Colon (tissue), 2 donors: ENCODE measurements around the gene LUZP1.
"Not testable (repeated sequence)": the region's sequence is repeated elsewhere in the genome, so short reads cannot be mapped to it uniquely, and the experiment has no call there.

Experiments
- FAIRE-seq: peaks from 2 replicates; lab custom pipeline; 2012; peaks lifted over from hg19 to GRCh38; lab: Jason Lieb, UNC
- donor health status: control.
- donor health status: control.

Gene LUZP1

DNA sequence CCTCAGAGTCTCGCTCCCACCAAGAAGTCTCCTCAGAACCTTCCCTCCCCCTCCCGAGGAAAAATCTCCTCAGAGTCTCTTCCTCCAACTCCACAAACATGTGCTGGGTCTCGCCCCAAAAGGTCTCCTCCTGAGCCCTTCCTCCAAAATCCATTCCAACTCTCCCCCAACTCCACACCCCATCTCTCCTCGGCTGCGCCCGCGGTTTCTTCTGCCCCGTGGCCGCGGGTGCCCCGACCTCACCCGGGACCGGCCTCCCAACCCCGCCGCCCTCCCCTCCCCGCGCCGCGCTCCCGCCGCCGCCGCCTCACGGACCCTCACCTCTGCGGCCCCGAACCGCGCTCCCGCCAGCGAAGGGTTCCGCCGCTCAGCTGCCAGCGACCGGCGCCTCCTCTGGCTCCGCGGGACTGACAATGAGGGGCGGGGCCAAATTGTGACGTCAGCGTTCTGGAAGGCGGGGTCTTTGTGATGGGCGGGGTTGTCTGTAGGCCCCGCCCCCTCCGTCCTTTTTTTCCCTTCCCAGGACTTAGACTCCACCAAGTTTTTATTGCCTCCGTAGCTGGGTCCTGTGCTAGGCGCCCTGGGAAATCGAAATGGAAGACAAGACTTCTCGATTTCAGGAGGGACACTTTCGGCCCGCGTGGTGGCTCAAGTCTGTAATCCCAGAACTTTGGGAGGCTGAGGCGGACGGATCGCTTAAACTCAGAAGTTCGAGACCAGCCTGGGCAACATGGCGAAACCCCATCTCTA is at the start of gene LUZP1:
Gene LUZP1, minus strand, starts transcription at position 412 of the 750 bp plus-strand sequence.
- FAIRE-seq: peak; percentile 18

DNA sequence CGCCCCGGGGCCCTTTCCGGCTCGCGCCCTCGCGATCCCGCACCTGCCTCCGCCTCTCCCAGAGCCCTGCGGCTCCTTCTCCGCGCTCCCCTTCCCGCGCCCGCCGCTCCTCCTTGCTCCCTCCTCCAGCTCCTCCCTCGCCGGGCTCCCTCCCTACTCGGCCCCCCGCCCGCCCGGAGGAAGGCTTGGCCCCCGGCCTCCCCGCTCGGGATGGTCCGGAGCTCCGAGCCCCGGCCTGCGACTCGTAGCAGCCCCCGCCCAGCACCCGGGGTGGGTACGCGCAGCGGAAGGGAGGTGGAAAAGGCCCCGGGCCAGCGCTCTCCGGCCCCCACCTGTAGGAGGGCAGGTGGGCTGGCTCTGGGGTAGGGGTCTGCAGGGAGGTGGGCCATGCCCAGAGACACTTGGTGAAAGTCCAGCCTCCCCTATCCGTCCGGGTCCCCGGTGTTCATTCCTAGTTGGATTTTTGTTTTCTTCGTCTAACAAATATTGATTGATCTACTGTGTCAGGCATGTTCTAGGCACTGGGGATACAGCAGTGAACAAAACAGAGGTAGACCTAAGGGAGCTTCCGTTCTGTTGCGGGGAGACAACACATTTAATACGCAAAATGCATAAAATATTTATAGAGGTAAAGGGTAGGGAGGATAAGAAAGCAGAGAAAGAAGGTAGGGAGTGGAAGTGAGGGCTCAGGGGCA is 48.9 kb upstream of the LUZP1 start, which contains the start of gene HTR1D:
Gene HTR1D, minus strand, starts transcription at position 82 of the 695 bp plus-strand sequence. CDS start 23,283 bp downstream, outside the sequence.
- no peak for FAIRE-seq

DNA sequence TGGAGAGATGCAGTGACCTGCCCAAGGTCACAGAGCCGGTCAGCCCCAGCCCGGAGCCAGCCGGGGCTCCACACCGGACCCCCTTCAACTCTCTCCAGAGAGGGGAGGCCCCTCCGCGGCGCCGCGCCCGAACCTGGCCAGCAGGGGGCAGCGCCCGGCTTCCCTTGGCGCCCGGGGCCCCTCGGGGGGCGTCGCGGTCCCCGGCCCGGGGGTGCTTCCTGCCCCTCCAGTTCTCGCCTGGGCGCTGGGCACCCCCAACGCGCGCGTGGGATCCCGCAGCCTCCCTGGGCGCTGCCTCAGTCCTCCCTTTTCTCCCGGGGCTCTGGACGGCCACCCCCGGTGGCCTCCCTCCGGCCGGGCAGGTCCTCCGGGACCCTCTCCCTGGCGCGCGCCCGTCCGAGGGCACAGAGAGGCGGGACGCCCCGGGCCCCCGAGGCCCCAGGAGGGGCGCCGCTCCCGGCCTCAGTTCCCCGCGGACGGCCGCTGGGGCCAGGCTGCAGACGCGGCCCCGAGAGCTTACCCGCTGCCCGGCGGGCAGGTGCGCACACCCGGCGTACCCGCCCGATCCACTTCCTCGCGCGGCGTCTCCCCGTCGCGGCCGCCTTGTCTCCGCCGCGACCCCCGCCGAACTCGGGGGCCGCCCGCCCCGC is 48.2 kb upstream of the LUZP1 start:
- no peak for FAIRE-seq

DNA sequence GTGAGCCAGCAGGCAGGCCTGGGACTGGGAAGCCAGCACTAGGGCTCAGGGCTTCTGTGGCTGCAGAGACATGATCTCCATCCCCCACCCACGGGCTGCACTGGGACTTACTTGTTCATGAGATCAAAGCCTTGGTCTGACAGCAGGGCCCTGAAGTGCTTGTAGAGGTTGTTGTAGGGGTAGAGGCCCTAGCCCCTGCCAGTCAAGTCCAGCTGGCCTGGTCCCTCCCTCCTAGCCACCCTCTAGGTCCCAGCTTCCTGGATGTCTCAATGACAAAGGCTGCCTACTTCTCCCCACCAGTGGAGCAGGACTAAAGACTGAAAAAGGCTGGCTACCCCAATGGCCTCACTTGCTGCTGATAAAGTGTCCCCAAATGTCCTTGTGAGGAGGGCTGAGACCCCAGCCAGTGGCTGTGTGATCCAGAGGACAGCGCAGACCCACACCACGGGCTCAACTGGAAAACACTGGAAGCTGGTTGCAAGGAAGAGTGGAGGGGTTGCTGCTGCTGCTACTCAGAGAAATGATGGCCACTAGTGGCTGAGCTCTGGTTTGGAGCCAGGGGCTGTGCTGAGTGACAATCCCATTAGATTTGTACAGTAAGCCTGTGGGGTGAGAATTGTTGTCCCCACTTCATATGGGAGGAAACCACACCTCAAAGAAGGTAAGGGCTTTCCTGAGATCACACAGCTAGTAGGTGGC is 47.2 kb upstream of the LUZP1 start:
- no peak for FAIRE-seq

- FAIRE-seq: no peak
Observed at GRCh38 chr1:23215291-23215690, 46.6 kb upstream of the LUZP1 start.

DNA sequence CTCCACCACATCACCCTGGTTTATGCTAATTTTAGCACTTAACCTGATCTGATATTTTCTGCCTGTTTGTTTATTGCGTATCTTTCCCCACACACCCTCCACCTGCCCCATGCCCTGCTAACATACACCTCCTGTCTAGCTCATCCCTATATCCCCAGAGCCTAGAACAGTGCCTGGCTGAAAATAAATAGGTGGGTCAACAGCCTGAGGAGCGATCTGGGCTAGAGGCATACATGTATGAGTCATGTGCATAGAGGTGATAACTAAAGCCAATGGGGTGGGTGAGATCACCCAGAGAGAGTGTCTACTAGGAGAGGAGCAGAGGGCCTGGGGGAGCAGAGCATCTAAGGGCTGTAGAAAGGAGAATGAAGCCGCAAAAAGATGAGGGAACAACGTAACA is 46.0 kb upstream of the LUZP1 start:
- FAIRE-seq: no peak

GRCh38 chr1:23211955-23212354 is 43.3 kb upstream of the LUZP1 start:
- FAIRE-seq: no peak

DNA sequence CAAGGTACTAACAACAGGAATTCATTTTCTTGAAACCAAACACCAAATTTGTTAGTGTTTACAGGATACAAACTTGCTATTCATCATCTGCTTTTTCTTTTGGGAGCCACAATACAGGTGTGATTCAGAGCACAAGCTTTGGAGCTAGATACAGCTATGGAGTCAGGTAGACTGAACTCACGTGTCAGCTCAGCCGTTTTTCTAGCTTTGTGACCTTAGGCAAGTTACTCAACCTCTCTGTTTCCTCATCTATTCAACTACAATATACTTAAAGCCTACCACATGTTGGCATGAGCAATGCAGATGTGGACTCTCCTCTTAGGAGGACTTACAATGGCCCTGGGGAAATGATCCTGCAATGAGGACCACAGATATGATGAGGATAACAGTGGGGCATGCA is 42.3 kb upstream of the LUZP1 start:
- no peak for FAIRE-seq

DNA sequence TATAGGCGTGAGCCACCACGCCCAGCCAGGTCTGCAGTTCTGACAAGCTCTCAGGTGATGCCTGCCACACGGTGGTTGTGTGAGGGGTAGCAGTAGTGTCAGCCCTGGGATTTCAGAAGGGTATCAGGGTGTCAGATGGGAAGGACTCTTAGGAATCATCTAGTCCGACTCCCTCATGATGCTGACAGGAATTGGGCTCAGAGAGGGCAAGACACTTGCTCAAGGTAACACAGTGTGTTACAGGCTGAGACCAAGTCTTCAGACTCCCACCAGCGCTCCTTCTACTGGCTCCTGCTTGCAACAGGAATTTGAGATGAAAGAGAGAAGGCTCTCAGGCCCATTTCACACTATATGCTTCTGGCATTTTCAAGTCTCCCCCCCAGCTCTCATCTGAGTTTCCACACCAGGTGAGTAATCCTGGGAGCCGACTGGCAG is 41.7 kb upstream of the LUZP1 start:
- FAIRE-seq: no peak

GRCh38 chr1:23209770-23210169 is 41.1 kb upstream of the LUZP1 start:
- FAIRE-seq: no peak

DNA sequence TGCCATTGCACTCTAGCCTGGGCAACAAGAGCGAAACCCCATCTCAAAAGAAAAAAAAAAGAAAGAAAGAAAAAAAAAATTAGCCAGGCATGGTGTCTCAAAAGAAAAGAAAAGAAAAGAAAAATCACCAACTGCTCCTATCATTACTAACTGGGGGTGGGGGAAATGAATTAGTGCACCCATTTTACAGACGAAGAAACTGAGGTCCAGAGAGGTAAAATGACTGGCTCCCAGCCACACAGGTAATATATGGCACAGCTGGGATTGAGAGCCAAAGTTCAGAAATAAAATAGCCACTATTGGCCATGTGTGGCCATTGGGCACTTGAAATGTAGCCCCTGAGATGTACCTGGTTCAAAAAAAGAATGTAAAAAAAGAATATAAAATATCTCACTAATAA is 39.9 kb upstream of the LUZP1 start:
- no peak for FAIRE-seq

DNA sequence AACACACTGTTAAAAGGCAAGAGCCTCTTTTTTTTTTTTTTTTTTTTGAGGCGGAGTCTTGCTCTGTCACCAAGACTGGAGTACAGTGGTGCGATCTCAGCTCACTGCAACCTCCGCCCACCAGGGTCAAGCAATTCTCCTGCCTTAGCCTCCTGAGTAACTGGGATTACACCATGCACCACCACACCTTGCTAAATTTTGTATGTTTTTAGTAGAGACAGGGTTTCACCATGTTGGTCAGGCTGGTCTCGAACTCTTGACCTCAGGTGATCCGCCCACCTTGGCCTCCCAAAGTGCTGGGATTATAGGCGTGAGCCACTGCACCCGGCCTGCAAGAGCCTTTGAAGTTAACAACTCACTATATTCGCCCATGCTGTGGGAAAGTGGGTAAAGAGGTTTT is 39.1 kb upstream of the LUZP1 start:
- FAIRE-seq: not testable (repeated sequence)

GRCh38 chr1:23202263-23202749 is 33.6 kb upstream of the LUZP1 start:
- no peak for FAIRE-seq

- FAIRE-seq: no peak
Observed at GRCh38 chr1:23200883-23201282, 32.2 kb upstream of the LUZP1 start.

DNA sequence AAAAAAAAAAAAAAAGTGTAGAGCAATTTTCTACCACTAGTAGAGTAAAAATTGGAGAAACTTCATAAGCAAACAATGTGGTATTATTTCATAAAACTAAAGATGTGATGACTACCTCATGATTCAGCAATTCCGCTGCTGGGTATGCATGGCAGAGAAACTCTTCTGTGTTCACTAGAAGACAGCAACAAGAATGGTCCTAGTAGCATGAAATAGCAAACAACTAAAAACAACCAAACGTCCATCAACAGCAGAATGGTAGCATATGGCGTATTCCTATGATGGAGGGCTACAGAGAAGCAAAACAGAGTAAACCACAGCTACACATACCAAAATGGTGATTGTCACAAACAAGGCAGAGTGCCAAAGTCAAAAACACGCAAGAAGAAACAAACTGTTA is 29.7 kb upstream of the LUZP1 start:
- FAIRE-seq: no peak

- no peak for FAIRE-seq
Observed at GRCh38 chr1:23196627-23197328, 28.1 kb upstream of the LUZP1 start.

DNA sequence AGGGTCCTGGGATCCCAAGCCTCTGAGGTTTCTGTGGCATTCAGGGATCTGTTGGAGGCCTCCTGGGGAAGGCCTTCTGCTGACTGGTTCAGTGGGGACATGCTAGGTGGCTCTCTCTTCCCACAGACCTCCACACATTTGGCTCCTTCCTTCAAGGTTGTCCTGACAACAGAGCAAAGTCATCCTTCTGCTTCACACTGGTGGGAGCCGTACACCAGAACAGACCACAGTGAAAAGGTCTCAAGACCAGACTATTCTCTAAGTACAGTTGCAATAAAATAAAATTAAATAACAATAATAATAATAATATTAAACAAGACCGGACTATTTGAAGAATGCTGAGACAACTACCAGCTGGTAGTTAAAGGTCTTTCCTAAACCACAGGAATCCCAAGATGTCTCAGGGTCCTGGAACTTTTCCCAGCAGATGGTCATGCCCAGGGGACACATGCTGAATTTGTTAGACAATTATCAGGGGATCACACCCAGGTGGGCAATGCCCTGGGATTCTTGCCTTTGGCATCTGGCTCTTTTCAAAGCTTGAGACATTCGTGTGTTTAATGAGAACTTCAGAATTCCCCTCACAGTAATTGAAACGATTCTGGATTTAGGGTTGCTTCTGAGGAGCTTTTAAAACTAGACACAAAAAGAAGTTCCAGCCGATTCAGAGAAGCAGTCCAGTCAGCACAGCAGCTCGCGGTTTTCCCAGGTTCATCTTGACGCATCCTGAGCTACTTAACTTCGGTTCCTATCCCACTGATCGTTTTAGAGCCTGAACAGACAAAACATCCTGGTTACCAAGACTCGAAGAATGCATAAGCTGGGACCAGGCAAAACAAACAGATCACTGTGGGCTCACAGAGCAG is 25.7 kb upstream of the LUZP1 start:
- no peak for FAIRE-seq

GRCh38 chr1:23193391-23194118 is 24.9 kb upstream of the LUZP1 start:
- FAIRE-seq: no peak

- no peak for FAIRE-seq
Observed at GRCh38 chr1:23191199-23191598, 22.5 kb upstream of the LUZP1 start.

- FAIRE-seq: not testable (repeated sequence)
Observed at GRCh38 chr1:23188936-23189452, 20.3 kb upstream of the LUZP1 start.
